K562 (cell line): ENCODE data around the gene AP1B1. TPM values are rescaled to one million over a fixed set of nuclear protein-coding genes. Genes with fewer than 3 reads are reported as not detected.

Experiments
- ATAC-seq: fragments of 200-7000 bp; cut with Tn5 transposase; 3 replicates; pipeline ENCODE4 v1.9.1; 2020; ENCODE audit warnings: moderate library complexity
- BruUV-seq: library from RNA; stranded (reverse); fragments of 400-500 nt; replicated peaks from 2 replicates; lab custom pipeline; 2021; lab: Mats Ljungman, UMichigan
- CTCF ChIA-PET: fragments of 300-600 bp; formaldehyde crosslinking; extraction: SDS; loops from one replicate; lab custom pipeline; 2021; ENCODE audit warnings: low intra/inter-chr PET ratio; lab: Yijun Ruan, JAX
- POLR2A ChIA-PET: fragments of 300-600, 350-650 bp; sonication (Branson Sonifier 250); formaldehyde crosslinking; extraction: SDS; loops from one replicate; lab custom pipeline; 2021; ENCODE audit warnings: antibody characterized with exemption, inconsistent platforms; lab: Yijun Ruan, JAX
- DNase-seq, 4 experiments: peaks; one replicate each; pipeline versions ENCODE4 v3.0.0 to v3.0.0-alpha.2; 2011 to 2018; ENCODE audit warnings: low spot score in 3 of 4, mixed read lengths in 3 of 4; ENCODE audit errors: extremely low read depth in 1 of 4
- FAIRE-seq: peaks from 2 replicates; lab custom pipeline; 2011; peaks lifted over from hg19 to GRCh38; lab: Jason Lieb, UNC
- H2AFZ ChIP-seq: 2 replicates; pipeline ENCODE4 v1.6.0; 2011; ENCODE audit warnings: low read depth, low read length, control low read depth, inconsistent platforms
- H3K27ac ChIP-seq: fragments of 200-600 bp; 3 replicates; pipeline ENCODE4 v1.8.0; 2011; ENCODE audit warnings: low read depth, mild to moderate bottlenecking, control low read depth, inconsistent platforms, low read length, moderate library complexity, mixed read lengths; ENCODE audit errors: extremely low read depth
- H3K27me3 ChIP-seq, 2 experiments: fragments of 300-600 bp in 1 of 2; 2 replicates in 1 of 2; 3 replicates in 1 of 2; pipeline versions ENCODE4 v1.6.0 to v1.8.0; 2011; ENCODE audit warnings: inconsistent platforms in 2 of 2, low read length in 2 of 2, mild to moderate bottlenecking in 1 of 2, mixed read lengths in 1 of 2, moderate library complexity in 1 of 2; ENCODE audit not compliant: control insufficient read depth in 2 of 2, insufficient read depth in 2 of 2
- H3K36me3 ChIP-seq: fragments of 300-600 bp; 3 replicates; pipeline ENCODE4 v1.8.0; 2011; ENCODE audit warnings: mild to moderate bottlenecking, low read length, inconsistent platforms; ENCODE audit not compliant: control insufficient read depth, insufficient read depth
- H3K4me1 ChIP-seq, 2 experiments: fragments of 200-600 bp in 1 of 2; replicated peaks in 1 of 2; 2 replicates in 1 of 2; 3 replicates in 1 of 2; pipeline versions ENCODE4 v1.5.1 to v1.8.0; 2011; ENCODE audit warnings: inconsistent platforms in 2 of 2, low read length in 2 of 2, mild to moderate bottlenecking in 1 of 2, mixed read lengths in 1 of 2, moderate library complexity in 1 of 2; ENCODE audit not compliant: control insufficient read depth in 2 of 2, insufficient read depth in 2 of 2
- H3K4me2 ChIP-seq: 2 replicates; pipeline ENCODE4 v1.6.1; 2011; ENCODE audit warnings: low read length, control low read depth, inconsistent platforms, mixed read lengths; ENCODE audit not compliant: insufficient read depth
- H3K4me3 ChIP-seq: fragments of 200-600 bp; sonication (generic), shearing (Covaris generic); 2 replicates; pipeline ENCODE4 v1.5.1; 2016; ENCODE audit warnings: control low read depth, inconsistent platforms
- H3K79me2 ChIP-seq: fragments of 200-600 bp; 3 replicates; pipeline ENCODE4 v1.8.0; 2011; ENCODE audit warnings: low read length, inconsistent platforms; ENCODE audit not compliant: control insufficient read depth, insufficient read depth
- H3K9ac ChIP-seq, 2 experiments: 2 replicates each; pipeline versions ENCODE4 v1.6.0 to v1.6.1; 2011; ENCODE audit warnings: low read depth in 2 of 2, low read length in 2 of 2, control low read depth in 1 of 2, inconsistent platforms in 1 of 2, mild to moderate bottlenecking in 1 of 2, mixed read lengths in 1 of 2; ENCODE audit not compliant: insufficient read depth in 1 of 2
- H3K9me1 ChIP-seq: one replicate; pipeline ENCODE4 v1.6.0; 2011; ENCODE audit warnings: inconsistent platforms, mild to moderate bottlenecking, low read length, moderate library complexity; ENCODE audit not compliant: control insufficient read depth, insufficient read depth
- H3K9me3 ChIP-seq: replicated peaks from 2 replicates; pipeline ENCODE4 v1.5.1; 2011; ENCODE audit warnings: low read depth, low read length, inconsistent platforms; ENCODE audit not compliant: control insufficient read depth, insufficient read depth
- H4K20me1 ChIP-seq: replicated peaks from 2 replicates; pipeline ENCODE4 v1.6.1; 2011; ENCODE audit warnings: low read length, inconsistent platforms, mixed read lengths; ENCODE audit not compliant: control insufficient read depth, insufficient read depth
- BRF2 ChIP-seq: IDR thresholded peaks from 3 replicates; pipeline ENCODE4 v1.6.1; 2011; ENCODE audit warnings: borderline replicate concordance, mild to moderate bottlenecking; ENCODE audit not compliant: insufficient read length, insufficient read depth
- CC2D1A ChIP-seq: fragments of 450-650 bp; IDR thresholded peaks from 2 replicates; pipeline ENCODE4 v1.6.1; 2017; ENCODE audit warnings: mild to moderate bottlenecking
- GABPB1 ChIP-seq: sonication (generic); formaldehyde crosslinking; IDR thresholded peaks from 2 replicates; pipeline ENCODE4 v1.8.0; 2022; ENCODE audit warnings: mild to moderate bottlenecking, missing genetic modification reagents
- MED1 ChIP-seq: sonication (generic); formaldehyde crosslinking; IDR thresholded peaks from 2 replicates; pipeline ENCODE4 v1.8.1; 2023; ENCODE audit warnings: missing genetic modification reagents, borderline replicate concordance
- PHTF2 ChIP-seq: fragments of 250-450 bp; sonication (Bioruptor Pico); IDR thresholded peaks from 2 replicates; pipeline ENCODE4 v1.5.0; 2021; ENCODE audit warnings: mild to moderate bottlenecking
- SIN3A ChIP-seq, 2 experiments: fragments of 150-350 bp in 1 of 2; IDR thresholded peaks; 2 replicates each; pipeline ENCODE4 v1.6.1; 2011 to 2016; ENCODE audit warnings: borderline replicate concordance in 2 of 2, low read depth in 2 of 2, low read length in 2 of 2, mild to moderate bottlenecking in 2 of 2, moderate library complexity in 2 of 2; ENCODE audit not compliant: control insufficient read depth in 1 of 2
- TEAD1 ChIP-seq, 2 experiments: fragments of 450-650 bp in 1 of 2; sonication (generic) in 1 of 2; formaldehyde crosslinking; IDR thresholded peaks; 2 replicates each; pipeline versions ENCODE4 v1.4.0 to v1.8.0; 2020 to 2022; ENCODE audit warnings: mild to moderate bottlenecking in 2 of 2, missing genetic modification reagents in 1 of 2
- ZNF12 ChIP-seq: sonication (generic); formaldehyde crosslinking; IDR thresholded peaks from 2 replicates; pipeline ENCODE4 v1.4.0; 2020; ENCODE audit warnings: mild to moderate bottlenecking, missing genetic modification reagents
- ZNF143 ChIP-seq: sonication (generic); formaldehyde crosslinking; IDR thresholded peaks from 2 replicates; pipeline ENCODE4 v1.9.0; 2022; ENCODE audit warnings: mild to moderate bottlenecking, missing genetic modification reagents
- WGBS: fragments of 100-300 bp; shearing (Covaris generic); methylation state at CpG from one replicate; pipeline ENCODE4 v1.1.6; 2016; ENCODE audit warnings: low coverage, mixed read lengths; ENCODE audit not compliant: insufficient coverage; ENCODE audit errors: missing lambda C conversion rate; 5-methylcytosine and 5-hydroxymethylcytosine counted together
- in situ Hi-C: fragments of 300-500 bp; cut with MboI; formaldehyde crosslinking; loops from 4 replicates; pipeline ENCODE4 v1.15.0; 2018; ENCODE audit warnings: inconsistent platforms, mixed read lengths
- intact Hi-C: fragments of 100-400 bp; cut with micrococcal nuclease; formaldehyde crosslinking; loops from 2 replicates; pipeline ENCODE4 v1.14.2; 2022
- polyA plus RNA-seq, 8 experiments: library from polyadenylated mRNA; depleted of rRNA in 4 of 8; stranded (reverse) in 5 of 8; unstranded in 3 of 8; fragments of >200 nt; fragmentation: Nextera tagmentation in 2 of 8; fragmentation: Illumina TruSeq in 1 of 8; extraction: Ambion mirVana in 2 of 8; extraction: Trizol in 1 of 8; gene quantifications; 2 replicates each; pipeline versions ENCODE4 v1.2.1 to v1.2.3, GENCODE V29; 2011 to 2014; ENCODE audit warnings: inconsistent platforms in 1 of 8, missing spikeins in 1 of 8
- total RNA-seq, 7 experiments: library from RNA; depleted of rRNA in 6 of 7; stranded (reverse); fragments of >200 nt in 6 of 7; fragmentation: Illumina TruSeq in 2 of 7; extraction: Trizol in 2 of 7; gene quantifications; 2 replicates each; pipeline versions ENCODE4 v1.2.1 to v1.2.3, GENCODE V29; 2011 to 2021; ENCODE audit warnings: low replicate concordance in 1 of 7
- TF ChIP-seq, protein P1 (sequence below): fragments of 250-450 bp; sonication (Bioruptor Pico); IDR thresholded peaks from 2 replicates; pipeline ENCODE4 v1.8.0; 2021; ENCODE audit warnings: borderline replicate concordance, mild to moderate bottlenecking, moderate library complexity; ENCODE audit not compliant: poor library complexity, severe bottlenecking

The AP1B1 gene
- total and polyA plus RNA-seq, 9 of the 15 experiments (the other 6 are each of a cell fraction or from before 2014, with no cell fraction given): 1.2 to 60.9 (median 30.1) TPM

GRCh38 chr22:29433856-29434255 is 45.5 kb upstream of the AP1B1 start:
- ChIA-PET POLR2A (interaction anchor here (0.6 to 0.7 kb wide), 2 partner anchors 36 to 353 kb away, joined by 3 to 4 read pairs; no protein-coding TSS in a partner anchor), CTCF (no interaction called here)
- Histone ChIP-seq H3K4me3 (no peak overlapping the region), H3K9me1 (no peaks in the 10 kb centered on the region), H3K36me3 (no peaks in the 10 kb centered on the region), H3K4me2 (no peak overlapping the region), H3K4me1 (no peaks in the 10 kb centered on the region), H3K27ac (no peak overlapping the region), H3K9ac (no peak overlapping the region), H3K9me3 (no peaks in the 10 kb centered on the region), H2AFZ (no peak overlapping the region), H3K79me2 (no peaks in the 10 kb centered on the region), H4K20me1 (no peaks in the 10 kb centered on the region), H3K27me3 (peaks cover 5% of the 10 kb centered on the region in 2 experiments; a peak in 2 of 5 replicates)
- DNase-seq: no peak
- no peak for ATAC-seq
- FAIRE-seq: no peak
- TF ChIP-seq TEAD1 (CRISPR knock-in tag; IDR thresholded peaks at IDR 0.05) (no peak), ZNF12 (CRISPR knock-in tag) (no peak), PHTF2 (no peak), CC2D1A (no peak), GABPB1 (no peak), ZNF143 (CRISPR knock-in tag) (no peak), MED1 (CRISPR knock-in tag) (no peak), BRF2 (no peak), SIN3A (IDR thresholded peaks at IDR 0.05; ENCODE audit: borderline replicate concordance in 2 of 2, control insufficient read depth in 1 of 2, low read depth in 2 of 2, low read length in 2 of 2) (no peak)
- TF ChIP-seq, protein P1, sequence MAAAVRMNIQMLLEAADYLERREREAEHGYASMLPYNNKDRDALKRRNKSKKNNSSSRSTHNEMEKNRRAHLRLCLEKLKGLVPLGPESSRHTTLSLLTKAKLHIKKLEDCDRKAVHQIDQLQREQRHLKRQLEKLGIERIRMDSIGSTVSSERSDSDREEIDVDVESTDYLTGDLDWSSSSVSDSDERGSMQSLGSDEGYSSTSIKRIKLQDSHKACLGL (CRISPR knock-in tag): no peak
- WGBS: 23% methylated on average over 3 of the region's 3 CpGs
- in situ Hi-C loops: no loop called here
- intact Hi-C loops: no loop called here
- no TSS peak for BruUV-seq
